HepG2 (cell line): Measurements from ENCODE around the gene B9D2. TPM values are rescaled to one million over a fixed set of nuclear protein-coding genes. Genes with fewer than 3 reads are reported as not detected.

Source experiments
- ATAC-seq: fragments of 200-7000 bp; cut with Tn5 transposase; 3 replicates; pipeline ENCODE4 v1.9.1; 2020; ENCODE audit warnings: mild to moderate bottlenecking, moderate library complexity
- BruUV-seq: library from RNA; stranded (reverse); fragments of 400-500 nt; replicated peaks from 2 replicates; lab custom pipeline; 2021; lab: Mats Ljungman, UMichigan
- CTCF ChIA-PET: fragments of 300-600 bp; formaldehyde crosslinking; extraction: SDS; loops from one replicate; lab custom pipeline; 2021; ENCODE audit warnings: low total read pairs, inconsistent platforms, low intra/inter-chr PET ratio; lab: Yijun Ruan, JAX
- POLR2A ChIA-PET: fragments of 350-600 bp; sonication (Branson Sonifier 250); formaldehyde crosslinking; loops from one replicate; lab custom pipeline; 2020; ENCODE audit warnings: antibody characterized with exemption, inconsistent platforms; lab: Yijun Ruan, JAX
- DNase-seq: peaks from one replicate; pipeline ENCODE4 v3.0.0-alpha.2; 2015; ENCODE audit warnings: low spot score
- FAIRE-seq: peaks from 3 replicates; lab custom pipeline; 2011; peaks lifted over from hg19 to GRCh38; lab: Jason Lieb, UNC
- H2AFZ ChIP-seq: one replicate; pipeline ENCODE4 v1.6.1; 2011; ENCODE audit warnings: low read length, inconsistent platforms
- H3K27ac ChIP-seq: fragments of 300-600 bp; 3 replicates; pipeline ENCODE4 v1.8.0; 2011; ENCODE audit warnings: mixed run types, mild to moderate bottlenecking, mixed read lengths, low read length, inconsistent platforms; ENCODE audit not compliant: insufficient read depth; ENCODE audit errors: extremely low read length
- H3K27me3 ChIP-seq, 2 experiments: fragments of 200-600 bp in 1 of 2; 2 replicates in 1 of 2; 3 replicates in 1 of 2; pipeline versions ENCODE4 v1.6.0 to v1.8.0; 2011; ENCODE audit warnings: low read length in 2 of 2, mild to moderate bottlenecking in 2 of 2, moderate library complexity in 2 of 2, inconsistent platforms in 1 of 2; ENCODE audit not compliant: insufficient read depth in 2 of 2, control insufficient read depth in 1 of 2
- H3K36me3 ChIP-seq, 2 experiments: fragments of 200-600 bp in 1 of 2; replicated peaks in 1 of 2; 2 replicates in 1 of 2; 3 replicates in 1 of 2; pipeline versions ENCODE4 v1.5.1 to v1.8.0; 2011; ENCODE audit warnings: low read length in 2 of 2, inconsistent platforms in 1 of 2; ENCODE audit not compliant: insufficient read depth in 2 of 2, control insufficient read depth in 1 of 2
- H3K4me1 ChIP-seq: 2 replicates; pipeline ENCODE4 v1.5.1; 2012; ENCODE audit warnings: low read length, inconsistent platforms; ENCODE audit not compliant: insufficient read depth
- H3K4me2 ChIP-seq: 2 replicates; pipeline ENCODE4 v1.6.0; 2011; ENCODE audit warnings: low read depth, low read length, inconsistent platforms
- H3K4me3 ChIP-seq, 3 experiments: fragments of 200-600 bp in 1 of 3; sonication (generic), shearing (Covaris generic) in 1 of 3; replicated peaks in 1 of 3; 2 replicates each; pipeline ENCODE4 v1.5.1; 2011 to 2016; ENCODE audit warnings: low read length in 3 of 3, inconsistent platforms in 2 of 3, low read depth in 2 of 3, mild to moderate bottlenecking in 2 of 3, control low read depth in 1 of 3, mixed read lengths in 1 of 3; ENCODE audit not compliant: insufficient read depth in 1 of 3
- H3K79me2 ChIP-seq: one replicate; pipeline ENCODE4 v1.6.1; 2011; ENCODE audit warnings: low read length, inconsistent platforms; ENCODE audit not compliant: insufficient read depth
- H3K9ac ChIP-seq: 2 replicates; pipeline ENCODE4 v1.6.0; 2011; ENCODE audit warnings: mild to moderate bottlenecking, low read depth, low read length, inconsistent platforms; ENCODE audit not compliant: insufficient read depth
- H3K9me3 ChIP-seq: 2 replicates; pipeline ENCODE4 v1.5.1; 2012; ENCODE audit warnings: mild to moderate bottlenecking, low read length
- H4K20me1 ChIP-seq: 2 replicates; pipeline ENCODE4 v1.6.0; 2011; ENCODE audit warnings: inconsistent platforms, mild to moderate bottlenecking, low read length, moderate library complexity; ENCODE audit not compliant: insufficient read depth
- FOSL1 ChIP-seq: sonication (generic); formaldehyde crosslinking; IDR thresholded peaks from 2 replicates; pipeline ENCODE4 v1.9.0; 2021; ENCODE audit warnings: missing genetic modification reagents, borderline replicate concordance
- IRX3 ChIP-seq: sonication (generic); formaldehyde crosslinking; IDR thresholded peaks from 2 replicates; pipeline ENCODE4 v1.8.1; 2023; ENCODE audit warnings: mild to moderate bottlenecking, low read depth, missing genetic modification reagents, borderline replicate concordance
- MTF2 ChIP-seq: sonication (generic); formaldehyde crosslinking; IDR thresholded peaks from 2 replicates; pipeline ENCODE4 v1.5.0; 2020; ENCODE audit warnings: missing genetic modification reagents, borderline replicate concordance
- MXD4 ChIP-seq: IDR thresholded peaks from 2 replicates; pipeline ENCODE4 v1.6.1; 2016; ENCODE audit warnings: mild to moderate bottlenecking, missing biosample characterization, missing genetic modification reagents
- ONECUT2 ChIP-seq: sonication (generic); formaldehyde crosslinking; IDR thresholded peaks from 2 replicates; pipeline ENCODE4 v1.4.0; 2020; ENCODE audit warnings: missing genetic modification reagents
- TCF7L2 ChIP-seq: IDR thresholded peaks from 2 replicates; pipeline ENCODE4 v1.6.1; 2011; ENCODE audit warnings: mild to moderate bottlenecking, low read depth, low read length, moderate library complexity
- ZFY ChIP-seq: sonication (generic); formaldehyde crosslinking; IDR thresholded peaks from 2 replicates; pipeline ENCODE4 v1.4.0; 2020; ENCODE audit warnings: missing genetic modification reagents
- ZNF20 ChIP-seq: sonication (generic); formaldehyde crosslinking; IDR thresholded peaks from 2 replicates; pipeline ENCODE4 v1.4.0; 2020; ENCODE audit warnings: mild to moderate bottlenecking, moderate library complexity, missing genetic modification reagents
- ZNF317 ChIP-seq: sonication (generic); formaldehyde crosslinking; IDR thresholded peaks from 2 replicates; pipeline ENCODE4 v1.5.0; 2020; ENCODE audit warnings: mild to moderate bottlenecking, missing genetic modification reagents
- ZNF383 ChIP-seq: sonication (generic); formaldehyde crosslinking; IDR thresholded peaks from 2 replicates; pipeline ENCODE4 v1.4.0; 2020; ENCODE audit warnings: missing genetic modification reagents, mild to moderate bottlenecking, borderline replicate concordance
- ZNF629 ChIP-seq: sonication (generic); formaldehyde crosslinking; conservative IDR thresholded peaks from 2 replicates; pipeline ENCODE4 v1.5.0; 2020; ENCODE audit warnings: missing genetic modification reagents
- WGBS: methylation state at CpG from one replicate; pipeline ENCODE4 v1.1.6; 2017; ENCODE audit warnings: low lambda C conversion rate; 5-methylcytosine and 5-hydroxymethylcytosine counted together
- in situ Hi-C: cut with HindIII; loops from 2 replicates; pipeline ENCODE4 v1.10.0; 2017; ENCODE audit warnings: low pct_unique_long_range_greater_than_20kb; ENCODE audit not compliant: extremely low pct_ligation_motif_present
- intact Hi-C: fragments of 100-400 bp; cut with micrococcal nuclease; formaldehyde crosslinking; loops from one replicate; pipeline ENCODE4 v1.10.0; 2022; ENCODE audit not compliant: unreplicated experiment
- polyA plus RNA-seq, 8 experiments: library from polyadenylated mRNA; depleted of rRNA in 3 of 8; stranded (reverse) in 7 of 8; unstranded in 1 of 8; fragments of >200 nt; fragmentation: Illumina TruSeq in 4 of 8; extraction: Trizol in 4 of 8; gene quantifications; 2 replicates each; pipeline versions ENCODE4 v1.2.1 to v1.2.3, GENCODE V29; 2011 to 2016; ENCODE audit warnings: low read depth in 4 of 8, missing spikeins in 1 of 8, mixed read lengths in 1 of 8; ENCODE audit not compliant: insufficient read depth in 1 of 8
- total RNA-seq, 5 experiments: library from RNA; depleted of rRNA; stranded (reverse); fragments of >200 nt; fragmentation: Illumina TruSeq; extraction: Trizol; gene quantifications; 2 replicates each; pipeline ENCODE4 v1.2.3, GENCODE V29; 2016; ENCODE audit warnings: low read depth in 1 of 5
- TF ChIP-seq, protein P1 (sequence below): sonication (generic); formaldehyde crosslinking; IDR thresholded peaks from 2 replicates; pipeline ENCODE4 v1.8.1; 2023; ENCODE audit warnings: mild to moderate bottlenecking, missing genetic modification reagents
- TF ChIP-seq, protein P2 (sequence below): sonication (generic); formaldehyde crosslinking; conservative IDR thresholded peaks from 2 replicates; pipeline ENCODE4 v1.4.0; 2020; ENCODE audit warnings: missing genetic modification reagents
- TF ChIP-seq, protein P3 (sequence below): sonication (generic); formaldehyde crosslinking; IDR thresholded peaks from 2 replicates; pipeline ENCODE4 v1.5.0; 2020; ENCODE audit warnings: mild to moderate bottlenecking, low read depth, missing genetic modification reagents, borderline replicate concordance
- TF ChIP-seq, protein P4 (sequence below): sonication (generic); formaldehyde crosslinking; IDR thresholded peaks from 2 replicates; pipeline ENCODE4 v1.4.0; 2020; ENCODE audit warnings: missing genetic modification reagents
- TF ChIP-seq, protein P5 (sequence below): IDR thresholded peaks from 2 replicates; pipeline ENCODE4 v1.6.1; 2016; ENCODE audit warnings: mild to moderate bottlenecking, missing biosample characterization, missing genetic modification reagents
- TF ChIP-seq, protein P6 (sequence below): sonication (generic); formaldehyde crosslinking; IDR thresholded peaks from 2 replicates; pipeline ENCODE4 v1.4.0; 2020; ENCODE audit warnings: missing genetic modification reagents

Gene B9D2
- total and polyA plus RNA-seq, 2 of the 13 experiments (the other 11 are each of a cell fraction or from before 2014, with no cell fraction given), result 3.1 to 4.4 TPM

DNA sequence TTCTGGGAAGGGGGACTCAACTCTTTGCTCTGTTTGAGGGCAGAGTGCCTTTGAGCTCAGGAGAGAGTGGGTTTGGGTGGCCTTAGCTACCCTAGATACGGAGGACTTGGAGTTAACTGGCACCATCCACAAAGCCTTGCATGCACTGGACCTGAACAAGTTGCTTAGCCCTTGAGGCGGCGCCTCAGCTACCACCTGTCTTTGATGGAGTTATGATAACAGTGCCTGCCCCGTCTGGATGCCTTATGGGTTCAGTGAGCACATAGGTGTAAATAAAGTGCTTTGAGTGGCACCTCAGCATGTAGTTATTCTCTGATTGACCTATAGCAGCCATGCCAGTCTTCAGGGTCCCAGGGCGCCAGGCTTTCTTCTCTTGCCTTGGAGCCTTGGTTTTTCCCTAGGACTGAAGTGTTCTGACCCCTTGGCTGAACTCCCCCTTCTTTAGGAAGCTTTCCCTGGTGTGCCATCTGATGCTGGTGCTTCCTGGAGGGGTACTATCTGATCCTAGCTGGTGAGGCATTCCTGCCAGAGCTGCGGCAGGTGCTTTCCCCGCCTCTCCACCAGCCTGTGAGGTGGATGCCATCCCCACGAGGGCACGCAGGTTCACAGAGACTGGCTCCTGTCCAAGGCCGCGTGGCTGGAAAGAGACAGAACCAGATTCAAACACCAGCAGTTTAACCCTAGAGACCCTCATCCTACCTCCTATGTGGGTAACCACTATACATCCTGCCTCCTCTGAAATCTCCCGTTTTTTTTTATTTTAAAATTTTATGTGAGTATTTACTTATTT lies 39.4 kb upstream of the B9D2 start:
- H3K4me3 ChIP-seq, result no peak overlapping the region
- DNase-seq, result no peak
- no peak overlapping the region for H3K4me2 ChIP-seq
- TF ChIP-seq, protein P1, sequence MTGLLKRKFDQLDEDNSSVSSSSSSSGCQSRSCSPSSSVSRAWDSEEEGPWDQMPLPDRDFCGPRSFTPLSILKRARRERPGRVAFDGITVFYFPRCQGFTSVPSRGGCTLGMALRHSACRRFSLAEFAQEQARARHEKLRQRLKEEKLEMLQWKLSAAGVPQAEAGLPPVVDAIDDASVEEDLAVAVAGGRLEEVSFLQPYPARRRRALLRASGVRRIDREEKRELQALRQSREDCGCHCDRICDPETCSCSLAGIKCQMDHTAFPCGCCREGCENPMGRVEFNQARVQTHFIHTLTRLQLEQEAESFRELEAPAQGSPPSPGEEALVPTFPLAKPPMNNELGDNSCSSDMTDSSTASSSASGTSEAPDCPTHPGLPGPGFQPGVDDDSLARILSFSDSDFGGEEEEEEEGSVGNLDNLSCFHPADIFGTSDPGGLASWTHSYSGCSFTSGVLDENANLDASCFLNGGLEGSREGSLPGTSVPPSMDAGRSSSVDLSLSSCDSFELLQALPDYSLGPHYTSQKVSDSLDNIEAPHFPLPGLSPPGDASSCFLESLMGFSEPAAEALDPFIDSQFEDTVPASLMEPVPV (CRISPR knock-in tag), result no peak
- TF ChIP-seq, protein P2, sequence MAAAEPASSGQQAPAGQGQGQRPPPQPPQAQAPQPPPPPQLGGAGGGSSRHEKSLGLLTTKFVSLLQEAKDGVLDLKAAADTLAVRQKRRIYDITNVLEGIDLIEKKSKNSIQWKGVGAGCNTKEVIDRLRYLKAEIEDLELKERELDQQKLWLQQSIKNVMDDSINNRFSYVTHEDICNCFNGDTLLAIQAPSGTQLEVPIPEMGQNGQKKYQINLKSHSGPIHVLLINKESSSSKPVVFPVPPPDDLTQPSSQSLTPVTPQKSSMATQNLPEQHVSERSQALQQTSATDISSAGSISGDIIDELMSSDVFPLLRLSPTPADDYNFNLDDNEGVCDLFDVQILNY (CRISPR knock-in tag), result no peak
- TF ChIP-seq ONECUT2 (CRISPR knock-in tag), result no peak
- TF ChIP-seq FOSL1 (CRISPR knock-in tag), result no peak
- TF ChIP-seq ZNF20 (CRISPR knock-in tag), result no peak
- TF ChIP-seq TCF7L2, result no peak
- TF ChIP-seq, protein P3, sequence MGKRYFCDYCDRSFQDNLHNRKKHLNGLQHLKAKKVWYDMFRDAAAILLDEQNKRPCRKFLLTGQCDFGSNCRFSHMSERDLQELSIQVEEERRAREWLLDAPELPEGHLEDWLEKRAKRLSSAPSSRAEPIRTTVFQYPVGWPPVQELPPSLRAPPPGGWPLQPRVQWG (CRISPR knock-in tag), result no peak
- TF ChIP-seq, protein P4, sequence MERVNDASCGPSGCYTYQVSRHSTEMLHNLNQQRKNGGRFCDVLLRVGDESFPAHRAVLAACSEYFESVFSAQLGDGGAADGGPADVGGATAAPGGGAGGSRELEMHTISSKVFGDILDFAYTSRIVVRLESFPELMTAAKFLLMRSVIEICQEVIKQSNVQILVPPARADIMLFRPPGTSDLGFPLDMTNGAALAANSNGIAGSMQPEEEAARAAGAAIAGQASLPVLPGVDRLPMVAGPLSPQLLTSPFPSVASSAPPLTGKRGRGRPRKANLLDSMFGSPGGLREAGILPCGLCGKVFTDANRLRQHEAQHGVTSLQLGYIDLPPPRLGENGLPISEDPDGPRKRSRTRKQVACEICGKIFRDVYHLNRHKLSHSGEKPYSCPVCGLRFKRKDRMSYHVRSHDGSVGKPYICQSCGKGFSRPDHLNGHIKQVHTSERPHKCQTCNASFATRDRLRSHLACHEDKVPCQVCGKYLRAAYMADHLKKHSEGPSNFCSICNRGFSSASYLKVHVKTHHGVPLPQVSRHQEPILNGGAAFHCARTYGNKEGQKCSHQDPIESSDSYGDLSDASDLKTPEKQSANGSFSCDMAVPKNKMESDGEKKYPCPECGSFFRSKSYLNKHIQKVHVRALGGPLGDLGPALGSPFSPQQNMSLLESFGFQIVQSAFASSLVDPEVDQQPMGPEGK (CRISPR knock-in tag), result no peak
- TF ChIP-seq MTF2, result no peak
- TF ChIP-seq ZNF629, result no peak
- no peak for TF ChIP-seq ZNF317 (CRISPR knock-in tag)
- TF ChIP-seq, protein P5, sequence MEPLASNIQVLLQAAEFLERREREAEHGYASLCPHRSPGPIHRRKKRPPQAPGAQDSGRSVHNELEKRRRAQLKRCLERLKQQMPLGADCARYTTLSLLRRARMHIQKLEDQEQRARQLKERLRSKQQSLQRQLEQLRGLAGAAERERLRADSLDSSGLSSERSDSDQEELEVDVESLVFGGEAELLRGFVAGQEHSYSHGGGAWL (CRISPR knock-in tag), result no peak
- no peak for TF ChIP-seq IRX3
- no peak for TF ChIP-seq ZFY
- TF ChIP-seq ZNF383 (CRISPR knock-in tag), result no peak
- TF ChIP-seq, protein P6, sequence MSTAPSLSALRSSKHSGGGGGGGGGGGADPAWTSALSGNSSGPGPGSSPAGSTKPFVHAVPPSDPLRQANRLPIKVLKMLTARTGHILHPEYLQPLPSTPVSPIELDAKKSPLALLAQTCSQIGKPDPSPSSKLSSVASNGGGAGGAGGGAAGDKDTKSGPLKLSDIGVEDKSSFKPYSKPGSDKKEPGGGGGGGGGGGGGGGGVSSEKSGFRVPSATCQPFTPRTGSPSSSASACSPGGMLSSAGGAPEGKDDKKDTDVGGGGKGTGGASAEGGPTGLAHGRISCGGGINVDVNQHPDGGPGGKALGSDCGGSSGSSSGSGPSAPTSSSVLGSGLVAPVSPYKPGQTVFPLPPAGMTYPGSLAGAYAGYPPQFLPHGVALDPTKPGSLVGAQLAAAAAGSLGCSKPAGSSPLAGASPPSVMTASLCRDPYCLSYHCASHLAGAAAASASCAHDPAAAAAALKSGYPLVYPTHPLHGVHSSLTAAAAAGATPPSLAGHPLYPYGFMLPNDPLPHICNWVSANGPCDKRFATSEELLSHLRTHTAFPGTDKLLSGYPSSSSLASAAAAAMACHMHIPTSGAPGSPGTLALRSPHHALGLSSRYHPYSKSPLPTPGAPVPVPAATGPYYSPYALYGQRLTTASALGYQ (CRISPR knock-in tag), result no peak
- no peak for TF ChIP-seq MXD4
- BruUV-seq, result no TSS peak
- no peaks in the 10 kb centered on the region for H3K9me3 ChIP-seq
- no peaks in the 10 kb centered on the region for H4K20me1 ChIP-seq
- H2AFZ ChIP-seq, result no peak overlapping the region
- H3K4me1 ChIP-seq, result peaks cover 11% of the 10 kb centered on the region
- 83% methylated on average over 9 of the region's 12 CpGs for WGBS
- in situ Hi-C loops, result no loop called here
- H3K9ac ChIP-seq, result no peak overlapping the region
- peaks cover 10% of the 10 kb centered on the region for H3K79me2 ChIP-seq
- no peaks in the 10 kb centered on the region for H3K27me3 ChIP-seq
- ChIA-PET CTCF (no interaction called here), POLR2A (no interaction called here)
- ATAC-seq, result no peak
- no peak for FAIRE-seq
- intact Hi-C loops, result no loop called here
- H3K27ac ChIP-seq, result no peak overlapping the region
- H3K36me3 ChIP-seq, result no peaks in the 10 kb centered on the region
